GM21515 (cell line): ENCODE measurements around the gene AHSG.
A peak's percentile ranks its signal among the peaks of the same experiment; 100 is the strongest.
"Not testable (repeated sequence)": the region's sequence is repeated elsewhere in the genome, so short reads cannot be mapped to it uniquely, and the experiment has no call there.

Experiments used
- ATAC-seq: cut with Tn5 transposase; IDR thresholded peaks from one replicate; pipeline ENCODE4 v1.9.1; 2021; ENCODE audit not compliant: unreplicated experiment

The AHSG gene, protein sequence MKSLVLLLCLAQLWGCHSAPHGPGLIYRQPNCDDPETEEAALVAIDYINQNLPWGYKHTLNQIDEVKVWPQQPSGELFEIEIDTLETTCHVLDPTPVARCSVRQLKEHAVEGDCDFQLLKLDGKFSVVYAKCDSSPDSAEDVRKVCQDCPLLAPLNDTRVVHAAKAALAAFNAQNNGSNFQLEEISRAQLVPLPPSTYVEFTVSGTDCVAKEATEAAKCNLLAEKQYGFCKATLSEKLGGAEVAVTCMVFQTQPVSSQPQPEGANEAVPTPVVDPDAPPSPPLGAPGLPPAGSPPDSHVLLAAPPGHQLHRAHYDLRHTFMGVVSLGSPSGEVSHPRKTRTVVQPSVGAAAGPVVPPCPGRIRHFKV

DNA sequence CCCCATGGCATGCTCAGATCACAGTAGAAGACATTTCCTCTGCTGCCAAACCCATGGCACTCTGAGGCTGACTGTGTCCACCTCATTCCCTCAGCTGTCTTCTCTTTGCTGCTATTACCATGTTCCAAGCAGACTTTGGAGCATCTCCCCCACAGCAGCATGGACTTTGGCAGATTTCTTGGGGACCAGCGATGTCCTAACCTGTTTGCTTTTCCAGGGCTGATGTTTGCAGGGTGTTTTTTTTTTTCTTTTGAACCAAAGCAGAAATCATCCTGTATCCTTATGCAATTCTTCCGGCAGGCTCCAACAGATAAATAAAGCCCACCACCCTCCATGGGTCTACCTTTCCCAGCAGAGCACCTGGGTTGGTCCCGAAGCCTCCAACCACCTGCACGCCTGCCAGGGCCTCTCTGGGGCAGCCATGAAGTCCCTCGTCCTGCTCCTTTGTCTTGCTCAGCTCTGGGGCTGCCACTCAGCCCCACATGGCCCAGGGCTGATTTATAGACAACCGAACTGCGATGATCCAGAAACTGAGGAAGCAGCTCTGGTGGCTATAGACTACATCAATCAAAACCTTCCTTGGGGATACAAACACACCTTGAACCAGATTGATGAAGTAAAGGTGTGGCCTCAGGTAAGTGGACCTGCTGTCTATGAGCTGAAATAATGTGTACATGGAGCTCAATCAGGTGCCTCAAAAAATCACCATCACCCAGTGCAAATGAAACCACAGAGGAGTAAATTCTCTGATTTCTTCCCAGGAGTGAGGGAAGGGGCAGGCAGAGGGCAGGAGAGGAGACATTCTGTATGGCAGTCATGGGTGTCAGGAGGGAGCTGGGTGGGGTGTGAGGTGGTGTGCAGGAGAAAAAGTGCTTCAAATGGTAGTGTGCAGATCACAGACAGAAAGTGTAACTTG lies at the start of gene AHSG:
Gene AHSG (plus strand): TSS at position 340 of the 916 bp plus-strand sequence. CDS start 82 bp downstream, at position 422.
- ATAC-seq, result no peak

GRCh38 chr3:186564586-186564985 lies 48.3 kb upstream of the AHSG start:
- no peak for ATAC-seq

DNA sequence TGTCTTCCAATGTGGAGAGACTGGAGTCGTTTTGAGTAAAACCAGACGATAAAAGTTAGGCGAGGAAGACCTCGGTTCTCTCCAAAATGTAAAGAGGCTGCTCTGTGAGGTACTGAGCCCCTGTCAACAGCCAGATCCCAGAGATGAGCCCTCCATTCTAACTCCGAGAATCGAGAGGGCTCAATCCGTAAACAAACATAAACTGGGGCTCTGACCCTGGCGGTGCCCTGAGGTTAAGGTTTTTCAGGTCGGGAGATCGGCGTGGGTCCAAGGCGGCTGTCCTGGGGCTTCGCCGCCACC lies 46.1 kb upstream of the AHSG start:
- ATAC-seq, result no peak

DNA sequence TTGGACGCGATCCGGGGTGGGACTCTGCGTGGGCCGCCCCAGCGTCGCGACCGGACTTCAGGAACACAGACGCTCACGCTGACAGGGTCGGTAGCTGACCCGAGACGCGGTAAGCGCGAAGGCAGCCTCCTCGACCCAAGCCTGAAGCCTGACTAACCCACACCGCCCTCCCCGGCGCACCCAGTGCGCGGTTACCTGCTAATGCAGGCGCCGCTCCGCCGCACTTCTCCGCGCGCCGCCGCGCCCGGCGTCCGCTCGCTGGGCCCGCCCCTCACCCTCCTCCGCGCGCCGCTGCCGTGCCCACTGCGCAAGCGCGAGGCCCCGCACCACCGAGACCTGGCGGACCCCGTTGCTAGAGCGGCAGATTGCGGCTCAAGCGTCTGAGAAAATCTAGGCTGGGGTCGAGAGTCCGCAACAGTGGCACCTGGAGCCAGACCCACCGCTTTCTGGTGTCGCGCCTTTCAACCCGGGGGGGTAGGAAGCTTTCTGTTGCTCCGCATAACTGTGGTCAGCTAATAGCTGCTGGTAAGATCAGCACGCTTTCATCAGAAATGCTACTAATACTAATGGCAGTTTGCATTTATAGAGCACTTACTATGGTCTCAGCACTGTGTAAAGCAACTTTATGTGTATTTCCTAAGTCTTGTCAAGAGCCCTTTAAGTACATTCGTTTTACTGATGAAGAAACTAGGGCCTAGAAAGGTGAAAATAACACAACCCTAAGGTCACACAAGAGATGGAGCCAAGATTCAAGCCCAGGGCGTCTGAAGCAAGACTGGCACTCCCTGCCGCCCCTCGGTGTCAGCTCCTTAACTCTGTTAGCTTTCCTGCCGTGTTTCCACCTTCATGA lies 45.6 kb upstream of the AHSG start, which contains the start of gene TBCCD1:
Gene TBCCD1 (minus strand): TSS at position 268 of the 850 bp plus-strand sequence. CDS start 3,010 bp downstream, outside the sequence.
- ATAC-seq, result peak; percentile 52

GRCh38 chr3:186569361-186569760 lies 43.5 kb upstream of the AHSG start:
- ATAC-seq, result not testable (repeated sequence)

- no peak for ATAC-seq
These were observed 43.1 kb upstream of the AHSG start for GRCh38 chr3:186569779-186570095.

DNA sequence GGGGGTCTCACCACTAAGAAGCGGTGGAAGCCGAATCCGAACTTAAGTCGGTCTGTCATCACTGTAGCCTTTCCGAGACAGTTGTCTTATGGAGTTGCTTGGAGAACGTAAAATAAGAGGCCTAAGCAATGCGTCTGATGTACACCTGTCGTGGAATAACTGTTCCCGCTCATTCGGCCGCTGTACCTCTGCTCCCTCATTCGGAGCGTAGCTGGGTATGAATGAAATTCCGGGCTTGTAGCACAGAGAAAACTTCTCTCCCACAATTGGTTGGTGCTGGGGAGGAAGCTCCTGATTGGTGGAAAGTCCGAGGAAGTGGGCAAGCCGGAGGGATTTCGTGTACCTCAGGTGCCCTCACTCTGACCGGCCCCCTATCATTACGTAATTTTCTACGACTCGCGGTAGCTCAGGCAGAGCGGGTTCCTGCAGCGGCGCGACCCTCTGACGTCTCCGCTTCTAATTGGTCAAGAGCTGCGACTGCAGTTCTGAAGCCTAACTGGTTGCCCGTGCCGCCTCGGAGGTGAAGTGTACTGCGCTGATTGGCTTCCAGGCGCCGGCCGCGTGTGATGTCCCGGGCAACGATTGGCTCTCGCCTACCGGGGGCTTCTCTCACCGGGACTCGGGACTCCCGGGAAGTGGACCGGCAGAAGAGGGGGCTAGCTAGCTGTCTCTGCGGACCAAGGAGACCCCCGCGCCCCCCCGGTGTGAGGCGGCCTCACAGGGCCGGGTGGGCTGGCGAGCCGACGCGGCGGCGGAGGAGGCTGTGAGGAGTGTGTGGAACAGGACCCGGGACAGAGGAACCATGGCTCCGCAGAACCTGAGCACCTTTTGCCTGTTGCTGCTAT lies 42.5 kb upstream of the AHSG start, which contains the start of gene DNAJB11:
Gene DNAJB11 (plus strand): TSS at position 625 of the 845 bp plus-strand sequence. CDS start 178 bp downstream, at position 803.
- ATAC-seq, result peak; percentile 84

DNA sequence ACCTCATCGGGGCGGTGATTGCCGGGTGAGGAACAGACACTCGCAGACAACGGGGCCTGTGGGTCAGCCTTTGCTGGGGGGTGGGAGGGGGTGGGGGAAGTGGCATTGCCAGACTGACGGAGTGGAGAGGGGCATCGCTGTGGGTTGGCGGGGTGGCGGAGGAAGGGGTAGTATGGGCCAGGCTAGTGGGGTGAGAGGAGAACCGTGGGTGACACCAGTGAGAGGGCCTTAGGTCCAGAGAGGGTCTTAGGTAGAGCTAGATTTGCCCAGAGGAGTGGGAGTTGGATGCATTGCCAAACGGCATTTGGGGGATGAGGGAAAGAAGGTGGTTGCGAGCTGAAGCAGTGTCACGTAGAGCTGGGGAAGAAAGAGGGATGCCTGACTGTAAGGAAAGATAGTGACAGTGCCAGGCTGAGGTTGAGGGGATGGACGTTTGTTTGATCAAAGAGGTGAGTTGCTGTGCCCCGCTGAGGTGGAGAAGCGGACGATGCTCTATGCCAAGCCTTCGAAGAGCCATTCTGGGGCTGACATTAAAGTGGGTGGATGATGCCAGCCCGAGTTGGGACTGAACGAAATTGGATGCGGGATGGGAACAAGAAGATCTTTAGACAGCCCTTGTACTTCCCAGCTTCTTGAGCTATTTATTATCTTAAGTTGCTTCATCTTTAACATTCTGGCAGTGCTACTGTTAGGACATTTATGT lies 41.8 kb upstream of the AHSG start:
- ATAC-seq, result no peak

- ATAC-seq, result no peak
These were observed 41.2 kb upstream of the AHSG start for GRCh38 chr3:186571644-186572013.

DNA sequence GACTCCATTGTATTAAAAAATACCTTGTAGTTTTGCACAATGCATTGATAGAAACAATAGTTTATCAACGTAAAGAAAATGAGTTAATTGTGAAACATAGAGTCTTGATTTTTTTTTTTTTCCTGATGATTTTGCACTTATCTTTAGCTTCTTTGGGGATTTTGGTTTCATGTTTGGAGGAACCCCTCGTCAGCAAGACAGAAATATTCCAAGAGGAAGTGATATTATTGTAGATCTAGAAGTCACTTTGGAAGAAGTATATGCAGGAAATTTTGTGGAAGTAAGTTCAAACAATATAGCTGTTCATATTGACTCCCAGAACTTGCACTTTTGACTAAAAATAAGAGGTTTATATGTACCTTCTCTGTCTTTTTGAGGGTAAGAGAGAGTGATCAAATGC lies 35.3 kb upstream of the AHSG start:
- ATAC-seq, result no peak

DNA sequence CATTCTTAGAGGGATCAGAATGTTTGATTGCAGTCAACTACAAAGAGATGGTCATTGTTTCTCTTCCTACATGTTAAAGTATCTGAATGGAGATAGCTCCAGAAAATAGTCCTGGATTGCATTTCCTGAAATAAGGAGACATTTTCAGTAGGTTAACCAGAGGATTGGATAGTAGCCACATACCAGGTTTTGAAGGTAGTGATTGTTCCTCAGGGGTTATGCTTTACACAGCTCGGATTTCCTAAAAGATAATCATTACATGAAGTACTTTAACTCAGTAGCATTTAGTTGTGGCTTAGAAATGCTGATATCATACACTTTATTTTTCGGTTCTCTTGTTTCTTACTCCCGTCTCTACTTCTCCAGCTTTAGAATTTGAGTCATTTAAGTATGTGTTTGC lies 32.1 kb upstream of the AHSG start:
- no peak for ATAC-seq

DNA sequence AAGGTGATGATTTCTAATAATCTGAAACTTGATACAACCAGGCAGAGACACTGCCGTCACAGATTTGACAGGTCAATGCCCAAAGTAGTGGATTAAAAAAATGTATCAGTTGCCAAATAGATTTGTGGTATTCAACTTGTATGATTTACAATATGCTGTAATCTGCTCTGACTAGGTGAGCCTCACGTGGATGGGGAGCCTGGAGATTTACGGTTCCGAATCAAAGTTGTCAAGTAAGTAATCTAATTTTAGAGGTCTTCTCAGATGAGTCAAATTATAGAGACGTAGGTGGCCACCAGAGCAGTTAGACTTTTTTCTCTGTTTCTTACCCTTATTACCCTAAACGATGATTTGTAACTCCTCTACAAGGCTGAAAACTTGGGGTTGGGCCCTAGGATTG lies 30.3 kb upstream of the AHSG start:
- no peak for ATAC-seq

DNA sequence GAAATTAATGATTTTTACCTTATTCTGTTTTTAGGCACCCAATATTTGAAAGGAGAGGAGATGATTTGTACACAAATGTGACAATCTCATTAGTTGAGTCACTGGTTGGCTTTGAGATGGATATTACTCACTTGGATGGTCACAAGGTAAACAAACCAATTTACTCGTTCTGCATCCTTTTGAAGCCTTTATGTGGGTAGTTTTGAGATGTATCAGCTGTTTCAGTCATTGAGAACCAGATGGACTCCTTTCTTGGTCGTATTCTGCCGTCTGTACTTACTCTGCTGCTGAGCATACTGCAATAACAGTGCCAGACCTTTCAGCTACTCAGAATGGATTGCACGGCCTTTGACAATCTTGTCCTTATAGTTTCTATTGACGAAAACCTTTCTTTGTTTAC lies 29.0 kb upstream of the AHSG start:
- no peak for ATAC-seq

- ATAC-seq, result not testable (repeated sequence)
These were observed 26.6 kb upstream of the AHSG start for GRCh38 chr3:186586245-186586644.

GRCh38 chr3:186587183-186587582 lies 25.7 kb upstream of the AHSG start:
- no peak for ATAC-seq

GRCh38 chr3:186588632-186589031 lies 24.2 kb upstream of the AHSG start:
- no peak for ATAC-seq

DNA sequence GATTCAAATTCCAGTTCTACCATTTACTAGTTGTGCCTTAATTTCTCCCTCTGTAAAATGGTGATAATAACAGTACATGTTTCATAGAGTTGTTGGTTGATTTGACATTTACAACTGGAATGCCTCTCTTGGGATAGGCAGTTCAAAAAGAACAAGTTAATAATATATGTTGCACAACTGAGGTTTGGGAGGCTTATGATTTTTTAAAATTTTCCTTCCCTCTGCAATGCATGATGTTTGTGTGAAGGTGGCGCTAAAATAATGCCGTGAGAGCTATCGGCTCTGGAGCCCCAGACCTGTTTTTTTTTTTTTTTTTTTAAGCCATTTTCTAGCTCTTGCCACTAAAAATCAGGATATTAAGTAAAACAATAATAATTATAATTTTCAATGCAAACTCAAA lies 23.7 kb upstream of the AHSG start:
- ATAC-seq, result no peak

- no peak for ATAC-seq
These were observed 22.8 kb upstream of the AHSG start for GRCh38 chr3:186589856-186590579.
